K562 (cell line): Measurements from ENCODE around the gene F12. TPM values are rescaled to one million over a fixed set of nuclear protein-coding genes. Genes with fewer than 3 reads are reported as not detected.

Source experiments
- ATAC-seq: fragments of 200-7000 bp; cut with Tn5 transposase; 3 replicates; pipeline ENCODE4 v1.9.1; 2020; ENCODE audit warnings: moderate library complexity
- BruUV-seq: library from RNA; stranded (reverse); fragments of 400-500 nt; replicated peaks from 2 replicates; lab custom pipeline; 2021; lab: Mats Ljungman, UMichigan
- CTCF ChIA-PET: fragments of 300-600 bp; formaldehyde crosslinking; extraction: SDS; loops from one replicate; lab custom pipeline; 2021; ENCODE audit warnings: low intra/inter-chr PET ratio; lab: Yijun Ruan, JAX
- POLR2A ChIA-PET: fragments of 300-600, 350-650 bp; sonication (Branson Sonifier 250); formaldehyde crosslinking; extraction: SDS; loops from one replicate; lab custom pipeline; 2021; ENCODE audit warnings: antibody characterized with exemption, inconsistent platforms; lab: Yijun Ruan, JAX
- DNase-seq, 4 experiments: peaks; one replicate each; pipeline versions ENCODE4 v3.0.0 to v3.0.0-alpha.2; 2011 to 2018; ENCODE audit warnings: low spot score in 3 of 4, mixed read lengths in 3 of 4; ENCODE audit errors: extremely low read depth in 1 of 4
- FAIRE-seq: peaks from 2 replicates; lab custom pipeline; 2011; peaks lifted over from hg19 to GRCh38; lab: Jason Lieb, UNC
- H2AFZ ChIP-seq: 2 replicates; pipeline ENCODE4 v1.6.0; 2011; ENCODE audit warnings: low read depth, low read length, control low read depth, inconsistent platforms
- H3K27ac ChIP-seq: fragments of 200-600 bp; 3 replicates; pipeline ENCODE4 v1.8.0; 2011; ENCODE audit warnings: low read depth, mild to moderate bottlenecking, control low read depth, inconsistent platforms, low read length, moderate library complexity, mixed read lengths; ENCODE audit errors: extremely low read depth
- H3K27me3 ChIP-seq, 2 experiments: fragments of 300-600 bp in 1 of 2; 2 replicates in 1 of 2; 3 replicates in 1 of 2; pipeline versions ENCODE4 v1.6.0 to v1.8.0; 2011; ENCODE audit warnings: inconsistent platforms in 2 of 2, low read length in 2 of 2, mild to moderate bottlenecking in 1 of 2, mixed read lengths in 1 of 2, moderate library complexity in 1 of 2; ENCODE audit not compliant: control insufficient read depth in 2 of 2, insufficient read depth in 2 of 2
- H3K36me3 ChIP-seq: fragments of 300-600 bp; 3 replicates; pipeline ENCODE4 v1.8.0; 2011; ENCODE audit warnings: mild to moderate bottlenecking, low read length, inconsistent platforms; ENCODE audit not compliant: control insufficient read depth, insufficient read depth
- H3K4me1 ChIP-seq, 2 experiments: fragments of 200-600 bp in 1 of 2; replicated peaks in 1 of 2; 2 replicates in 1 of 2; 3 replicates in 1 of 2; pipeline versions ENCODE4 v1.5.1 to v1.8.0; 2011; ENCODE audit warnings: inconsistent platforms in 2 of 2, low read length in 2 of 2, mild to moderate bottlenecking in 1 of 2, mixed read lengths in 1 of 2, moderate library complexity in 1 of 2; ENCODE audit not compliant: control insufficient read depth in 2 of 2, insufficient read depth in 2 of 2
- H3K4me2 ChIP-seq: 2 replicates; pipeline ENCODE4 v1.6.1; 2011; ENCODE audit warnings: low read length, control low read depth, inconsistent platforms, mixed read lengths; ENCODE audit not compliant: insufficient read depth
- H3K4me3 ChIP-seq: fragments of 200-600 bp; sonication (generic), shearing (Covaris generic); 2 replicates; pipeline ENCODE4 v1.5.1; 2016; ENCODE audit warnings: control low read depth, inconsistent platforms
- H3K79me2 ChIP-seq: fragments of 200-600 bp; 3 replicates; pipeline ENCODE4 v1.8.0; 2011; ENCODE audit warnings: low read length, inconsistent platforms; ENCODE audit not compliant: control insufficient read depth, insufficient read depth
- H3K9ac ChIP-seq, 2 experiments: 2 replicates each; pipeline versions ENCODE4 v1.6.0 to v1.6.1; 2011; ENCODE audit warnings: low read depth in 2 of 2, low read length in 2 of 2, control low read depth in 1 of 2, inconsistent platforms in 1 of 2, mild to moderate bottlenecking in 1 of 2, mixed read lengths in 1 of 2; ENCODE audit not compliant: insufficient read depth in 1 of 2
- H3K9me1 ChIP-seq: one replicate; pipeline ENCODE4 v1.6.0; 2011; ENCODE audit warnings: inconsistent platforms, mild to moderate bottlenecking, low read length, moderate library complexity; ENCODE audit not compliant: control insufficient read depth, insufficient read depth
- H3K9me3 ChIP-seq: replicated peaks from 2 replicates; pipeline ENCODE4 v1.5.1; 2011; ENCODE audit warnings: low read depth, low read length, inconsistent platforms; ENCODE audit not compliant: control insufficient read depth, insufficient read depth
- H4K20me1 ChIP-seq: replicated peaks from 2 replicates; pipeline ENCODE4 v1.6.1; 2011; ENCODE audit warnings: low read length, inconsistent platforms, mixed read lengths; ENCODE audit not compliant: control insufficient read depth, insufficient read depth
- CAMTA2 ChIP-seq: fragments of 250-450 bp; sonication (Bioruptor Pico); conservative IDR thresholded peaks from 2 replicates; pipeline ENCODE4 v1.5.1; 2022
- E2F8 ChIP-seq: fragments of 450-650 bp; IDR thresholded peaks from 2 replicates; pipeline ENCODE4 v1.7.1; 2018; ENCODE audit warnings: mild to moderate bottlenecking, low read depth; ENCODE audit not compliant: partially characterized antibody
- FUS ChIP-seq: fragments of 200-400 bp; formaldehyde crosslinking; optimal IDR thresholded peaks from 2 replicates; pipeline ENCODE3; 2017; ENCODE audit warnings: low read depth, low read length
- GTF2B ChIP-seq: IDR thresholded peaks from 2 replicates; pipeline ENCODE4 v1.6.1; 2011; ENCODE audit not compliant: insufficient read length; ENCODE audit errors: extremely low read depth
- JUN ChIP-seq, 2 experiments: sonication (generic) in 1 of 2; formaldehyde crosslinking in 1 of 2; IDR thresholded peaks; 2 replicates each; pipeline versions ENCODE4 v1.6.1 to v1.8.0; 2012 to 2022; ENCODE audit warnings: borderline replicate concordance in 2 of 2, mild to moderate bottlenecking in 2 of 2, improper control_type of control experiment in 1 of 2, low read depth in 1 of 2, low read length in 1 of 2, missing genetic modification reagents in 1 of 2
- L3MBTL2 ChIP-seq: fragments of 450-650 bp; IDR thresholded peaks from 2 replicates; pipeline ENCODE4 v1.6.1; 2016; ENCODE audit warnings: mild to moderate bottlenecking, moderate library complexity
- SMC3 ChIP-seq: conservative IDR thresholded peaks from 2 replicates; pipeline ENCODE4 v1.6.1; 2011; ENCODE audit warnings: low read depth, low read length, improper control_type of control experiment; ENCODE audit not compliant: insufficient read depth
- TFAM ChIP-seq: fragments of 250-450 bp; sonication (Bioruptor Pico); conservative IDR thresholded peaks from 2 replicates; pipeline ENCODE4 v1.5.0; 2021; ENCODE audit warnings: mild to moderate bottlenecking, moderate library complexity
- ZNF184 ChIP-seq: sonication (generic); formaldehyde crosslinking; IDR thresholded peaks from 2 replicates; pipeline ENCODE4 v1.5.0; 2020; ENCODE audit warnings: missing genetic modification reagents
- ZNF324 ChIP-seq: fragments of 250-450 bp; sonication (Bioruptor Pico); IDR thresholded peaks from 2 replicates; pipeline ENCODE4 v1.4.0; 2020; ENCODE audit warnings: mild to moderate bottlenecking
- ZNF384 ChIP-seq: IDR thresholded peaks from 2 replicates; pipeline ENCODE4 v1.6.1; 2012; ENCODE audit warnings: low read depth, low read length, improper control_type of control experiment
- ZNF408 ChIP-seq: fragments of 250-450 bp; sonication (Bioruptor Pico); IDR thresholded peaks from 2 replicates; pipeline ENCODE4 v1.4.0; 2020; ENCODE audit warnings: low read depth, mild to moderate bottlenecking, moderate library complexity
- ZNF445 ChIP-seq: fragments of 250-450 bp; sonication (Bioruptor Pico); IDR thresholded peaks from 2 replicates; pipeline ENCODE4 v1.4.0; 2020; ENCODE audit warnings: low read depth, mild to moderate bottlenecking, moderate library complexity
- WGBS: fragments of 100-300 bp; shearing (Covaris generic); methylation state at CpG from one replicate; pipeline ENCODE4 v1.1.6; 2016; ENCODE audit warnings: low coverage, mixed read lengths; ENCODE audit not compliant: insufficient coverage; ENCODE audit errors: missing lambda C conversion rate; 5-methylcytosine and 5-hydroxymethylcytosine counted together
- in situ Hi-C: fragments of 300-500 bp; cut with MboI; formaldehyde crosslinking; loops from 4 replicates; pipeline ENCODE4 v1.15.0; 2018; ENCODE audit warnings: inconsistent platforms, mixed read lengths
- intact Hi-C: fragments of 100-400 bp; cut with micrococcal nuclease; formaldehyde crosslinking; loops from 2 replicates; pipeline ENCODE4 v1.14.2; 2022
- polyA plus RNA-seq, 8 experiments: library from polyadenylated mRNA; depleted of rRNA in 4 of 8; stranded (reverse) in 5 of 8; unstranded in 3 of 8; fragments of >200 nt; fragmentation: Nextera tagmentation in 2 of 8; fragmentation: Illumina TruSeq in 1 of 8; extraction: Ambion mirVana in 2 of 8; extraction: Trizol in 1 of 8; gene quantifications; 2 replicates each; pipeline versions ENCODE4 v1.2.1 to v1.2.3, GENCODE V29; 2011 to 2014; ENCODE audit warnings: inconsistent platforms in 1 of 8, missing spikeins in 1 of 8
- total RNA-seq, 7 experiments: library from RNA; depleted of rRNA in 6 of 7; stranded (reverse); fragments of >200 nt in 6 of 7; fragmentation: Illumina TruSeq in 2 of 7; extraction: Trizol in 2 of 7; gene quantifications; 2 replicates each; pipeline versions ENCODE4 v1.2.1 to v1.2.3, GENCODE V29; 2011 to 2021; ENCODE audit warnings: low replicate concordance in 1 of 7
- TF ChIP-seq, protein P1 (sequence below): sonication (generic); IDR thresholded peaks from 2 replicates; pipeline ENCODE4 v1.6.1; 2016
- TF ChIP-seq, protein P2 (sequence below): sonication (generic); formaldehyde crosslinking; IDR thresholded peaks from 2 replicates; pipeline ENCODE4 v1.5.0; 2020; ENCODE audit warnings: missing genetic modification reagents

Gene F12
- total and polyA plus RNA-seq, 9 of the 15 experiments (the other 6 are each of a cell fraction or from before 2014, with no cell fraction given), result 0.59 to 18.3 (median 3.6) TPM

DNA sequence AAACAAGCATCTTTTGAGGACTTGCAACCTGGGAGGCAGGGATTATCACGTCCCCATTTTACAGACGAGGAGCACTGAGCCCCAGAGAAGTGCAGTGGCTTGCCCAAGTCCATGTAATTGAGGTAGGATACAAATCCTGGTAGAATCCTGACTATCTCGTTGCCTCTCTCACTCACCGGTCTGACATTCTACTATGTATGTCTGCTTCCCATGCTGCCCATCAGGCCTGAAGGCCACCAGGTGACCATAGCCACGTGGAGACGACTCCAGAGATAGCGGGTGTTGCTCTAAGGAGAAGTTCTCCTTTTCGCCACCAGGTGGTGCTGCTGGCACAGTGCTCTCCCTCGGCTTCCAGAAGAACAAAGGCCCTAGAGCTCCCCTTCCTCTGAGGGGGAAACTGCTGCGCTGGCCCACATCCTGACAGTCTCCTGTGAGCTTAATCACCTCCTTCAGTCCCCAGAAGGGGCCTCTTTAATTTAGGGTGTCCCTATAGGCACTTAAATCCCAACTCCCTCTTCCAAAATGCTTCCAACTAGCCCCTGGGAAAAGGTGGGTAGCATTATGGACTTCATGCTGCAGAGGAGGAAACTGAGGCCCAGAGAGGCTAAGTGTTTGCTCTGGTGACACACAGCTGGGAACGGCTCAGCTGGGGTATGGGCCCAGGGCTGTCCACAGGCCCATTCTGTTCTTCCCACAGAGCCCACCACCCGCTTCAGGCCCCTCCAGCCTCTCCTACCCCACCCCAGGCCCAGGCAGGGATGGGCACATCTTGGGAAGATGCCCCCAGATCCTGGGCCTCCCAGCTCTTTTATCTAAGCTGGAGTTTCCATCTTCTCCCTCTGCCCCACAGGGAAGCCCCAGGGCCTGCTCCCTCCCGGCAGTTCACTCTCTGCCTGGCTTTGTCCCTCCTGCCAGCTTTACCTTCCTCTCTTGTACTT is 18.7 kb downstream of the F12 start:
- DNase-seq (peak; percentile 92 to 93 (median 92)), ATAC-seq (peak; percentile 96), FAIRE-seq (peak; percentile 98)
- ChIA-PET POLR2A (interaction anchor here (0.6 to 2.0 kb wide), 10 partner anchors 12 to 88 kb away, joined by 3 to 7 read pairs (median 4); no protein-coding TSS in a partner anchor), CTCF (interaction anchor here (0.6 to 4.6 kb wide), 8 partner anchors 8 to 110 kb away, joined by 3 to 78 read pairs (median 3); no protein-coding TSS in a partner anchor)
- in situ Hi-C loops, result loop anchor here (5.0 to 10.0 kb wide), 2 partner anchors 57 to 674 kb away; partner anchors contain the start of gene PRR7
- BruUV-seq, result no TSS peak
- H3K4me1 ChIP-seq, result peaks cover 7 to 8% of the 10 kb centered on the region in 2 experiments; a peak in 3 of 5 replicates
- peaks cover 0 to 4% of the 10 kb centered on the region in 2 experiments; a peak in 3 of 5 replicates for H3K27me3 ChIP-seq
- WGBS, result 29% methylated on average over 13 of the region's 13 CpGs
- no peak overlapping the region; the same call in 1 of the 2 replicates for H3K4me2 ChIP-seq
- no peak overlapping the region for H3K27ac ChIP-seq
- H3K36me3 ChIP-seq, result no peaks in the 10 kb centered on the region
- H3K9me3 ChIP-seq, result no peaks in the 10 kb centered on the region
- H3K4me3 ChIP-seq, result no peak overlapping the region
- H3K79me2 ChIP-seq, result no peaks in the 10 kb centered on the region
- peak overlapping the region; percentile 3 to 69; a peak in 3 of 4 replicates for H3K9ac ChIP-seq
- intact Hi-C loops, result loop anchor here (1.0 kb wide), 3 partner anchors 20 to 72 kb away; no protein-coding TSS in a partner anchor
- H2AFZ ChIP-seq, result peak overlapping the region; percentile 94
- no peaks in the 10 kb centered on the region for H4K20me1 ChIP-seq
- H3K9me1 ChIP-seq, result no peaks in the 10 kb centered on the region
- TF ChIP-seq SMC3, result peak; percentile 90
- no peak for TF ChIP-seq ZNF184 (CRISPR knock-in tag)
- no peak for TF ChIP-seq GTF2B
- TF ChIP-seq L3MBTL2, result peak; percentile 93
- TF ChIP-seq TFAM (CRISPR knock-in tag), result no peak
- TF ChIP-seq, protein P1, sequence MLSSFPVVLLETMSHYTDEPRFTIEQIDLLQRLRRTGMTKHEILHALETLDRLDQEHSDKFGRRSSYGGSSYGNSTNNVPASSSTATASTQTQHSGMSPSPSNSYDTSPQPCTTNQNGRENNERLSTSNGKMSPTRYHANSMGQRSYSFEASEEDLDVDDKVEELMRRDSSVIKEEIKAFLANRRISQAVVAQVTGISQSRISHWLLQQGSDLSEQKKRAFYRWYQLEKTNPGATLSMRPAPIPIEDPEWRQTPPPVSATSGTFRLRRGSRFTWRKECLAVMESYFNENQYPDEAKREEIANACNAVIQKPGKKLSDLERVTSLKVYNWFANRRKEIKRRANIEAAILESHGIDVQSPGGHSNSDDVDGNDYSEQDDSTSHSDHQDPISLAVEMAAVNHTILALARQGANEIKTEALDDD, result no peak
- TF ChIP-seq JUN (IDR thresholded peaks at IDR 0.05; ENCODE audit: borderline replicate concordance, low read depth, low read length), result no peak
- no peak for TF ChIP-seq JUN (CRISPR knock-in tag; IDR thresholded peaks at IDR 0.05; ENCODE audit: borderline replicate concordance)
- TF ChIP-seq E2F8, result peak; percentile 26
- TF ChIP-seq ZNF324, result no peak
- TF ChIP-seq, protein P2, sequence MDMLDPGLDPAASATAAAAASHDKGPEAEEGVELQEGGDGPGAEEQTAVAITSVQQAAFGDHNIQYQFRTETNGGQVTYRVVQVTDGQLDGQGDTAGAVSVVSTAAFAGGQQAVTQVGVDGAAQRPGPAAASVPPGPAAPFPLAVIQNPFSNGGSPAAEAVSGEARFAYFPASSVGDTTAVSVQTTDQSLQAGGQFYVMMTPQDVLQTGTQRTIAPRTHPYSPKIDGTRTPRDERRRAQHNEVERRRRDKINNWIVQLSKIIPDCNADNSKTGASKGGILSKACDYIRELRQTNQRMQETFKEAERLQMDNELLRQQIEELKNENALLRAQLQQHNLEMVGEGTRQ (CRISPR knock-in tag), result peak; percentile 80
- TF ChIP-seq ZNF408, result no peak
- TF ChIP-seq CAMTA2 (CRISPR knock-in tag), result no peak
- TF ChIP-seq ZNF384, result no peak
- TF ChIP-seq FUS, result no peak
- no peak for TF ChIP-seq ZNF445 (CRISPR knock-in tag)
